Measurements from ENCODE around the gene PAX8. TPM values are rescaled to one million over a fixed set of nuclear protein-coding genes. Genes with fewer than 3 reads are reported as not detected.

PAX8 gene
- total RNA-seq, 1 experiment from 2014 or later = 7.5 TPM

DNA sequence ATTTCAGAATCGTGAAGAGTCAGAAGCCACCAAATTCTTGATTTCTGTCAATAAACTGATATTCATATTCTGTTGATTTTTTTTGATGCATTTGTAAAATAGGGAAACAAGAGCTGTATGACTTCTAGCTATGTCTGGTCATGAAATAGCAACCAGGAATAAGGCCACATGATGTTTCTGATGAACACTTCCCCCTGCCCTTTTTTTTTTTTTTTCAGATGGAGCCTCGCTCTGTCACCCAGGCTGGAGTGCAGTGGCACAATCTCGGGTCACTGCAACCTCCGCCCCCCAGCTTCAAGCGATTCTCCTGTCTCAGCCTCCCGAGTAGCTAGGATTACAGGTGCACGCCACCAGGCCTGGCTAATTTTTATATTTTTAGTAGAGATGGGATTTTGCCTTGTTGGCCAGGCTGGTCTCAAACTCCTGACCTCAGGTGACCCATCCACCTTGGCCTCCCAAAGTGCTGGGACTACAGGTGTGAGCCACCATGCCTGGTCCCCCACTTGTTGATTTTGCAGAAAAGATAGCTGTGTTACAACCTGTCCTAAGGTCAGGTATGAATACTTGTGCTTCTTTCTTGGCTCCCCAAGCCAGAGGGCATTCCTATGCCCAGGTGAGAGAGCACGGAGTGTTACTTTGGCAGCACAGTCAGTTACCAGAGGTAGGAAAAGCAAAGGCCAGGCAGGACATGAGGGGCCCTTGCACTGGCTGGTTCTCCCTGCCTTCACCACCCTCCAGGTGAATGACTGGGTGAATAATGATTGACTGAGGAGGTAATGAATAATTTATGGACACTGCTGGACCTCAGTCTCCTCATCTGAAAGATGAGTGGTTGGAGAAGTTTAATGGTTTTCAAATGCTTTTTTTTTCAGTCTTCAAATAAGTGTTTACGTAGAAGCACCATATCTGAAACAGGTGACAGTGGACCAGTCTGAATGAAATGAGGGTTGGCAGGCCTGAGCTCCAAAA lies 39.6 kb downstream of the PAX8 start:
- no TSS peak for BruUV-seq (replicated peaks)
- Mint-ChIP-seq H3K36me3 (ENCODE audit: insufficient read depth, unreplicated experiment) (peaks cover 90% of the 10 kb centered on the region), H3K27me3 (ENCODE audit: insufficient read depth, unreplicated experiment) (no peaks in the 10 kb centered on the region), H3K27ac (ENCODE audit: unreplicated experiment) (no peak overlapping the region), H3K4me3 (ENCODE audit: unreplicated experiment) (no peak overlapping the region), H3K4me1 (ENCODE audit: low read depth, unreplicated experiment) (peaks cover 33% of the 10 kb centered on the region), H3K9me3 (ENCODE audit: unreplicated experiment) (no peaks in the 10 kb centered on the region)
- no peaks in the 10 kb centered on the region for H3K9me3 ChIP-seq
- intact Hi-C loops (cut with micrococcal nuclease; ENCODE audit: unreplicated experiment) = no loop called here
- ChIA-PET CTCF (interaction anchor here (1.0 to 2.7 kb wide), 4 partner anchors 35 to 131 kb away, joined by 3 to 18 read pairs (median 11); no protein-coding TSS in a partner anchor), POLR2A (interaction anchor here (0.9 to 1.2 kb wide), 2 partner anchors 35 to 40 kb away, joined by 3 to 4 read pairs; no protein-coding TSS in a partner anchor)
- TF ChIP-seq, protein P1, sequence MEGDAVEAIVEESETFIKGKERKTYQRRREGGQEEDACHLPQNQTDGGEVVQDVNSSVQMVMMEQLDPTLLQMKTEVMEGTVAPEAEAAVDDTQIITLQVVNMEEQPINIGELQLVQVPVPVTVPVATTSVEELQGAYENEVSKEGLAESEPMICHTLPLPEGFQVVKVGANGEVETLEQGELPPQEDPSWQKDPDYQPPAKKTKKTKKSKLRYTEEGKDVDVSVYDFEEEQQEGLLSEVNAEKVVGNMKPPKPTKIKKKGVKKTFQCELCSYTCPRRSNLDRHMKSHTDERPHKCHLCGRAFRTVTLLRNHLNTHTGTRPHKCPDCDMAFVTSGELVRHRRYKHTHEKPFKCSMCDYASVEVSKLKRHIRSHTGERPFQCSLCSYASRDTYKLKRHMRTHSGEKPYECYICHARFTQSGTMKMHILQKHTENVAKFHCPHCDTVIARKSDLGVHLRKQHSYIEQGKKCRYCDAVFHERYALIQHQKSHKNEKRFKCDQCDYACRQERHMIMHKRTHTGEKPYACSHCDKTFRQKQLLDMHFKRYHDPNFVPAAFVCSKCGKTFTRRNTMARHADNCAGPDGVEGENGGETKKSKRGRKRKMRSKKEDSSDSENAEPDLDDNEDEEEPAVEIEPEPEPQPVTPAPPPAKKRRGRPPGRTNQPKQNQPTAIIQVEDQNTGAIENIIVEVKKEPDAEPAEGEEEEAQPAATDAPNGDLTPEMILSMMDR (IDR thresholded peaks at IDR 0.05; ENCODE audit: insufficient read depth in 1 of 2, low read depth in 1 of 2, low read length in 1 of 2, severe bottlenecking in 1 of 2, unreplicated experiment in 1 of 2) = no peak
- no peak for DNase-seq
- H3K36me3 ChIP-seq (ENCODE audit: control insufficient read depth, insufficient read depth, low read length) = peaks cover 13% of the 10 kb centered on the region
- H3K27me3 ChIP-seq (replicated peaks; ENCODE audit: control insufficient read depth, insufficient read depth, low read length) = no peaks in the 10 kb centered on the region
- H3K4me3 ChIP-seq (ENCODE audit: low read depth, low read length) = no peak overlapping the region
- peaks cover 52% of the 10 kb centered on the region for H3K4me1 ChIP-seq

DNA sequence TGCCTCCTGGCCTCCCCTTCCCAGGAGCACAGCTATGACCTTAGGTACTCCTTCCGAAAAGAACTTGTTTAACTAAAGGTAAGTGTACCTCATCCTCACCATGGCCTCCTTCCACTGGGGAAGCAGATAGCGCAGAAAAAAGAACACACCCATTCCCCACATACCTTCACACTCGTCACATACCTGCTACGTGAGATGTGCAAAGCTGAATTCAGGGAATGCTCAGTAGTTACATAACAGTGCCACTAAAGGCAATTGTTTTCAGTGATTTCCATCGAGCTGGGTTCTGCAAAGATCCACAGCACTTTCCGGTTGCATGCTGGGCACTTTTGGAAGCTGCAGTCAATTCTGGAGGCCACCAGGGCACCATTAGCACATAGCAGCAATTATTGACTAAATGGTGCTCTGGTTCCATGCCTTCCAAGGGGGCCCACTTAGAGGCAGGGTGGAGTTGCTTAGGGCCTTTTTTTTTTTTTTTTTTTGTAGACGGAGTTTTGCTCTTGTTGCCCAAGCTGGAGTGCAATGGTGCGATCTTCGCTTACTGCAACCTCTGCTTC lies 41.0 kb downstream of the PAX8 start:
- peak overlapping the region; percentile 93 for H3K27ac Mint-ChIP-seq (ENCODE audit: unreplicated experiment)
- CTCF ChIA-PET = interaction anchor here (0.6 to 2.7 kb wide), 5 partner anchors 9 to 136 kb away, joined by 3 to 18 read pairs (median 5); no protein-coding TSS in a partner anchor

More for the DNA sequence above, 41.0 kb downstream of the PAX8 start:
- peaks cover 75% of the 10 kb centered on the region for H3K36me3 Mint-ChIP-seq (ENCODE audit: insufficient read depth, unreplicated experiment)
- no peaks in the 10 kb centered on the region for H3K27me3 ChIP-seq (replicated peaks; ENCODE audit: control insufficient read depth, insufficient read depth, low read length)
- intact Hi-C loops (cut with micrococcal nuclease; ENCODE audit: unreplicated experiment) = loop anchor here (1.0 kb wide), 1 partner anchor 33 kb away; no protein-coding TSS in a partner anchor
- no peaks in the 10 kb centered on the region for H3K9me3 Mint-ChIP-seq (ENCODE audit: unreplicated experiment)
- peaks cover 28% of the 10 kb centered on the region for H3K4me1 Mint-ChIP-seq (ENCODE audit: low read depth, unreplicated experiment)
- H3K4me3 Mint-ChIP-seq (ENCODE audit: unreplicated experiment) = peak overlapping the region; percentile 97
- DNase-seq = peak in 1 of 2 experiments; percentile 52
- POLR2A ChIA-PET = interaction anchor here (0.9 kb wide), 1 partner anchor 33 kb away, joined by 3 read pairs; no protein-coding TSS in a partner anchor
- TF ChIP-seq, protein P1 (IDR thresholded peaks at IDR 0.05; ENCODE audit: insufficient read depth in 1 of 2, low read depth in 1 of 2, low read length in 1 of 2, severe bottlenecking in 1 of 2, unreplicated experiment in 1 of 2) = peak in 1 of 2 experiments; percentile 13
- H3K27me3 Mint-ChIP-seq (ENCODE audit: insufficient read depth, unreplicated experiment) = no peaks in the 10 kb centered on the region
- peaks cover 64% of the 10 kb centered on the region for H3K4me1 ChIP-seq
- H3K4me3 ChIP-seq (ENCODE audit: low read depth, low read length) = peak overlapping the region; percentile 97
- BruUV-seq (replicated peaks) = TSS peak; percentile 13
- no peaks in the 10 kb centered on the region for H3K9me3 ChIP-seq
- peaks cover 12% of the 10 kb centered on the region for H3K36me3 ChIP-seq (ENCODE audit: control insufficient read depth, insufficient read depth, low read length)

All from Caco-2 (cell line).